ENCODE measurements around the gene CARNS1. TPM values are rescaled to one million over a fixed set of nuclear protein-coding genes. Genes with fewer than 3 reads are reported as not detected.

The CARNS1 gene
- total and polyA plus RNA-seq, 4 donors, result 0.38 to 9.3 (median 7.6) TPM

DNA sequence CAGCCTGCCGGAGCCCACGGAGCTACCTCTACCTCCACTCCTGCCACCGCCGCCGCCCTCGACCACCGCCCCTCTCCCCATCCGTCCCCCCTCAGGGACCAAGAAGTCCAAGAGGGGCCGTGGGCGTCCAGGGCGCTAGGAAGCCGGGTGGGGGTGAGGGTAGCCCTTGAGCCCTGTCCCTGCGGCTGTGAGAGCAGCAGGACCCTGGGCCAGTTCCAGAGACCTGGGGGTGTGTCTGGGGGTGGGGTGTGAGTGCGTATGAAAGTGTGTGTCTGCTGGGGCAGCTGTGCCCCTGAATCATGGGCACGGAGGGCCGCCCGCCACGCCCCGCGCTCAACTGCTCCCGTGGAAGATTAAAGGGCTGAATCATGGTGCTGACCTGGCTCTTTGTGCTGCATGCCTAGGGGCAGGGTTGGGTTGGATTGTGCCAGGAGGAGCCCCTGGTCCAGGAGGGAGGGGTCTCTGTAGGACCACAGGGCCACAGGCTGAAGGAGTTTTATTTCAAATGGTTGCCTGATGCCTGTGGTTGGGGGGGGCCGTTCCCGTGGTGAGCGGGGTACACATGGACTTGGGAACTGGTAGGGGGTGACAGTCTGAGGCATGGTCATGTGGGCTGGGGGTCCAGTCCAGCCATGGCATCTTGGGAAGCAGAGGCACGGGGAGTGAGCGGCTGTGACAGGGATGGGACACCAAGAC lies 19.7 kb downstream of the CARNS1 start:
- Histone ChIP-seq H3K4me3 (ENCODE audit: low read length in 2 of 2) (no peak overlapping the region), H3K9me3 (ENCODE audit: control insufficient read depth, low read length) (no peaks in the 10 kb centered on the region), H3K27ac (ENCODE audit: low read depth in 1 of 2, low read length in 2 of 2) (no peak overlapping the region), H3K27me3 (ENCODE audit: control insufficient read depth in 1 of 2, insufficient read depth in 2 of 2, low read length in 1 of 2) (no peaks in the 10 kb centered on the region), H3K4me1 (ENCODE audit: control insufficient read depth in 1 of 2, insufficient read depth in 2 of 2, low read length in 2 of 2) (no peaks in the 10 kb centered on the region), H3K36me3 (ENCODE audit: control insufficient read depth in 1 of 2, insufficient read depth in 2 of 2, low read length in 1 of 2) (peaks cover 0 to 2% of the 10 kb centered on the region in 2 donors)
- DNase-seq, result no peak
- intact Hi-C loops (cut with DNase I), result no loop called here
- no peak for ATAC-seq (ENCODE audit: low FRiP score)
- 85% methylated on average over 25 to 26 of the region's 26 CpGs for WGBS, 2 donors

DNA sequence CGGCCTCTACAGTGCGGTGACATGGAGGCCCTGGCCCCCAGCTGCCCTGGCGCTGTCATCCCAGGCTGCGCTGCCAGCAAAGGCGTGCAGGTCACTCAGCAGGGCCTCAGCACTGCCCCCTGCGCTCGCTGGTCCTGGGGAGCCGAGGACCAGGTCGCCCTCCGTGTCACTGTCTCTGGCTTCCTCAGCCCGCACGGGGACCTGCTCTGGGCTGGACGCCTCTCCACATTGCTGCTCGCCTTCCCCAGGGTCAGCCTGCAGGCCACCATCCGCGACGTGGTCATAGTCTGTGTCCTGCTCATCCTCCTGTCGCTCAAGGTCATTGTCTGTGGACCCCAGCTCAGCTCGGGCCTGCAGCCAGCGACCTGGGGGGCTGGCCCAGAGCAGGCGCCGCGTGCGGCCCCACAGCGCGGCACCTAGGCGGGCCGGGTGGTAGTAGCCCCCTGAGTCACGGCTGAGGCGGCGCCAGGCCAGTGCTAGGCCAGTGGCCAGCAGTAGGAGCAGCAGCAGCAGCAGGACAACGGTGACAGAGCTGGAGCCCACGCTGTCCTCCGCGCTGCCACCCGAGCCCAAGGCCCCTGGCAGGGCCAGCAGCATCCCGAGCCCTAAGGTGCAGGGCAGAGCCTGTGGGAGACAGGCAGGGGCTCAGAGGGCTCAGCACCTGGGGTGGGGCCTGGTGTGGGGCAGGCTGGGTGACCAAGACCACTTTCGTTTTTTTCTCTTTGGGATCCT lies 20.4 kb downstream of the CARNS1 start:
- no peaks in the 10 kb centered on the region for H3K9me3 ChIP-seq (ENCODE audit: control insufficient read depth, low read length)
- DNase-seq (no peak), ATAC-seq (ENCODE audit: low FRiP score) (no peak)
- no peak overlapping the region for H3K27ac ChIP-seq (ENCODE audit: low read depth in 1 of 2, low read length in 2 of 2)
- H3K4me1 ChIP-seq (ENCODE audit: control insufficient read depth in 1 of 2, insufficient read depth in 2 of 2, low read length in 2 of 2), result no peaks in the 10 kb centered on the region
- H3K36me3 ChIP-seq (ENCODE audit: control insufficient read depth in 1 of 2, insufficient read depth in 2 of 2, low read length in 1 of 2), result peaks cover 0 to 2% of the 10 kb centered on the region in 2 donors
- 84 to 87% methylated on average over 38 of the region's 38 CpGs for WGBS, 2 donors
- no peaks in the 10 kb centered on the region for H3K27me3 ChIP-seq (ENCODE audit: control insufficient read depth in 1 of 2, insufficient read depth in 2 of 2, low read length in 1 of 2)
- H3K4me3 ChIP-seq (ENCODE audit: low read length in 2 of 2), result no peak overlapping the region
- intact Hi-C loops (cut with DNase I), result no loop called here

DNA sequence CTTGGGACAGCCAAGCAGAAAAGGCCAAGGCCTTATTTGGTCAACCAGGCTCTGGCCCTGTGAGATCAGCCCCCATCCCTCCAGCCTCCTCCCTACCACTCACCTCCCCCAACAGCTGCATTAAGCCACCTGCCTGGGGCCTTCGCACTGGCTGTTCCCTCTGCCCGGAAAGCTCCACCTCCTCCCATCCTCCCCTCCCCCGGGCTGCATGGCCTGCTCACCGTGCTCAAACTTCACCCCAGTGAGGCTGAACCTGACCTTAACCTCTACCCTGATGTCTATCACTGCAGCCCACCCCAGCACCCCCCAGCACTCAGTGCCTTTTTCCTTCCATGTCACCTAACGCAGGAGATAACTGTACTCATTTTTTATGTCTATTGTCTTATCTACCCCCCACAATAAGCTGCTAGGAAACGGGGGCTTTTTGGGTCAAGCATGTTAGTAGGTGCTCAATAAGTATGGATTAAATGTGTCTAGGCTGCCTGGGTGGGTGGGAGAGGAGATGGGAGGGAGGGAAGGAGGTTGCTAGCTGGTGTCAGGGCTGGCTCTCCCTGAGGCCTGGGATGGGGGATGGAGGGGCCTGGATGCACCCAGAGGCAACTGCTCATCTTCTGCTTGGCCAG lies 21.1 kb downstream of the CARNS1 start:
- H3K4me1 ChIP-seq (ENCODE audit: control insufficient read depth in 1 of 2, insufficient read depth in 2 of 2, low read length in 2 of 2), result no peaks in the 10 kb centered on the region
- H3K27me3 ChIP-seq (ENCODE audit: control insufficient read depth in 1 of 2, insufficient read depth in 2 of 2, low read length in 1 of 2), result no peaks in the 10 kb centered on the region
- intact Hi-C loops (cut with DNase I), result no loop called here
- no peak overlapping the region for H3K27ac ChIP-seq (ENCODE audit: low read depth in 1 of 2, low read length in 2 of 2)
- H3K9me3 ChIP-seq (ENCODE audit: control insufficient read depth, low read length), result no peaks in the 10 kb centered on the region
- DNase-seq (no peak), ATAC-seq (ENCODE audit: low FRiP score) (no peak)
- H3K4me3 ChIP-seq (ENCODE audit: low read length in 2 of 2), result no peak overlapping the region
- H3K36me3 ChIP-seq (ENCODE audit: control insufficient read depth in 1 of 2, insufficient read depth in 2 of 2, low read length in 1 of 2), result peaks cover 0 to 2% of the 10 kb centered on the region in 2 donors
- WGBS, 2 donors, result 50 to 51% methylated on average over 6 of the region's 6 CpGs

DNA sequence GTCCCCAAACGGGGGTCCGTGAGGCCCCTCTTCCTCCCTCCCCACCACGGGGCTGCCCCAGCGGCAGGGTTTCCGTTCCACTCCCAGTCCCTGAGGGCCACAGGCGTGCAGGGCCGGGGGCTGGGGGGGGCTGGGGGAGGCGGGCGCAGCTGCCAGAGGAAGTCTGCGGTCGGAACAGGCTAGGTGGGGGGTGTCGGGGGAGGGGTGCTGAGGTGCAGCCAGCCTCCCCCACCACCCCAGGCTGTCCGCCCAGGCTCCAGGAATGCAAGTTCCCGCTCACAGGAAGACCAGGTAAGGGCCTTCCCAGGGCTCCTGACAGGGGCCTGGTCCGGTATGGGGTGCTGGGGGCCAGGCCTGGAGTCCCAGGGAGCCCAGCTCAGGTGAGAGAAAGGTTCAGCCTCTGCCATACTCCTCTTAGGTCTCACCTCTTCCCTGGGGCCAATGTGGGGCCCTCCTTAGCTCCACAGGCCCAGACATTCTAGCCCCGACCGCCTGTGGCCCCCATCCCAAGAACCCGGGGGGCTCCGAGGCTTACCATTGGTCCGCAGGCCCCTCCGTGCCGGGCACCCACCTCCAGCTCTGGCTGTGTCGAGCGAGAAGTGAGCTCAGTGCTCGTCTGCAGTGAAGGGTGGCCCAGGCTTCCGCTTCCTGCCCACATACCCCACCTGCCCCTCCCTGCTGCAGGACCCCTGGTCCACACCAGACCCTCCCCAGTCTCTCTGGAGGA lies 21.8 kb downstream of the CARNS1 start, which contains the start of gene PTPRCAP:
TSS of gene PTPRCAP (minus strand) at position 601 of the 727 bp plus-strand sequence. CDS start at position 538, 63 bp downstream.
- Histone ChIP-seq H3K9me3 (ENCODE audit: control insufficient read depth, low read length) (no peaks in the 10 kb centered on the region), H3K27me3 (ENCODE audit: control insufficient read depth in 1 of 2, insufficient read depth in 2 of 2, low read length in 1 of 2) (no peaks in the 10 kb centered on the region), H3K36me3 (ENCODE audit: control insufficient read depth in 1 of 2, insufficient read depth in 2 of 2, low read length in 1 of 2) (peaks cover 0 to 2% of the 10 kb centered on the region in 2 donors), H3K4me1 (ENCODE audit: control insufficient read depth in 1 of 2, insufficient read depth in 2 of 2, low read length in 2 of 2) (no peaks in the 10 kb centered on the region), H3K27ac (ENCODE audit: low read depth in 1 of 2, low read length in 2 of 2) (no peak within 1 kb of the TSS), H3K4me3 (ENCODE audit: low read length in 2 of 2) (no peak within 1 kb of the TSS)
- intact Hi-C loops (cut with DNase I), result no loop called here
- DNase-seq (peak in 1 of 2 donors; percentile 49), ATAC-seq (ENCODE audit: low FRiP score) (no peak)
- WGBS, 2 donors, result 68 to 75% methylated on average over 17 to 26 of the region's 26 CpGs

DNA sequence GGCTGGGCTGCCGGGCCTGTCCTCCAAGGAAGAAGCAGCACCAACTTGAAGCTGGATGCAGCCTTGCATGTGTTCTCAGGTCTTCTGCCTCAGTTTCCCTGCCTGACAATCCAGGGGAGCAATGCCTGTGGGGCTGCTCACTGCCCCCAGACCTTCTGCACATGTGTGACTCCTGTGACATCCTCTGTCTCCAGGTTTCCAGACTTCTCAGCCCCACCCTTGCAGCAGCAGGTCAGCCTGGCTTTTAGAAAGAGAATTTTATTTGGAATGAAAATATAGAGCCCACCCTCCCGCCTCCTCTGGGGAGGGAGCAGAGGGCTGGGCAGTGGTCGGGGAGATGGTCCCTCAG lies 22.3 kb downstream of the CARNS1 start:
- intact Hi-C loops (cut with DNase I), result no loop called here
- Histone ChIP-seq H3K36me3 (ENCODE audit: control insufficient read depth in 1 of 2, insufficient read depth in 2 of 2, low read length in 1 of 2) (peaks cover 0 to 2% of the 10 kb centered on the region in 2 donors), H3K4me3 (ENCODE audit: low read length in 2 of 2) (no peak overlapping the region), H3K9me3 (ENCODE audit: control insufficient read depth, low read length) (no peaks in the 10 kb centered on the region), H3K27me3 (ENCODE audit: control insufficient read depth in 1 of 2, insufficient read depth in 2 of 2, low read length in 1 of 2) (no peaks in the 10 kb centered on the region), H3K4me1 (ENCODE audit: control insufficient read depth in 1 of 2, insufficient read depth in 2 of 2, low read length in 2 of 2) (no peaks in the 10 kb centered on the region), H3K27ac (ENCODE audit: low read depth in 1 of 2, low read length in 2 of 2) (no peak overlapping the region)
- DNase-seq (no peak), ATAC-seq (ENCODE audit: low FRiP score) (no peak)
- 57 to 66% methylated on average over 3 of the region's 3 CpGs for WGBS, 2 donors

DNA sequence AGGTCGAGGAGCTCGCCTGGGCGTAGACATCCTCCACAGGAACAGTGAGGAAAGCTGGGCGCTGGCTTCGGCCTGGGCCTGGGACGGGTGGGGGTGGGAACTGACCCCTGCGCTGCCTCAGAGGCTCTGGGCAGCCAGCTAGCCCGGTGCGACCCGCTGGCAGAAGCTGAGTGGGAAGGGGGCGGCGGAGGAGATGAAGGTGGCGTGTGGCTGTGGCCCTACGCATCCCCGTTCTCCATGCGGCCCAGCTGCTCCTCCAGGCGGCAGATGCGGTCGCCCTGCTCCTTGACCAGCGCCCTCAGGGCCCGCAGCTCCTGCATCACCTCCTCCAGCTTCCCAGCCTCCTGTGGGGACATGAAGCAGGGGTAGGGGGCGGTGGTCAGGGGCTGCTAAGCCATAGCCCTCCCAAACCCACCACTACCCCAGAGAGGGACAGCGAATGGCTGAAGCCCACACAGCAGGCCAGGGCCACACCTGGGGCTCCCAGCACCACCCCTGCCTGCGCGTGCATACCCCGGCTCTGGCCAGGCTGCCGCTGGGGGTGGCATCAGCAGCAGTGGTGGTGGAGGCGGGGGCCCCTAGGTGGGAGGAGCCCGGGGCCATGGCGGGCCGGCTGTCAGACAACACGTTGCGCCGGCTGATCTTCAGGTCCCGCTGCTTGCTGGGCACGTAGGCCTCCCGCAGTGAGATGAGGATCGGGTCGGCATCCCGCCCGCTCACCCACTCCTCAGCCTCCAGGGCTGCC lies 22.9 kb downstream of the CARNS1 start:
- peak in 1 of 2 donors; percentile 63 for DNase-seq
- ATAC-seq (ENCODE audit: low FRiP score), result no peak
- WGBS, 2 donors, result 77 to 84% methylated on average over 34 to 41 of the region's 41 CpGs
- Histone ChIP-seq H3K4me1 (ENCODE audit: control insufficient read depth in 1 of 2, insufficient read depth in 2 of 2, low read length in 2 of 2) (no peaks in the 10 kb centered on the region), H3K4me3 (ENCODE audit: low read length in 2 of 2) (no peak overlapping the region), H3K27me3 (ENCODE audit: control insufficient read depth in 1 of 2, insufficient read depth in 2 of 2, low read length in 1 of 2) (no peaks in the 10 kb centered on the region), H3K9me3 (ENCODE audit: control insufficient read depth, low read length) (no peaks in the 10 kb centered on the region), H3K36me3 (ENCODE audit: control insufficient read depth in 1 of 2, insufficient read depth in 2 of 2, low read length in 1 of 2) (peaks cover 0 to 2% of the 10 kb centered on the region in 2 donors), H3K27ac (ENCODE audit: low read depth in 1 of 2, low read length in 2 of 2) (no peak overlapping the region)
- intact Hi-C loops (cut with DNase I), result no loop called here

DNA sequence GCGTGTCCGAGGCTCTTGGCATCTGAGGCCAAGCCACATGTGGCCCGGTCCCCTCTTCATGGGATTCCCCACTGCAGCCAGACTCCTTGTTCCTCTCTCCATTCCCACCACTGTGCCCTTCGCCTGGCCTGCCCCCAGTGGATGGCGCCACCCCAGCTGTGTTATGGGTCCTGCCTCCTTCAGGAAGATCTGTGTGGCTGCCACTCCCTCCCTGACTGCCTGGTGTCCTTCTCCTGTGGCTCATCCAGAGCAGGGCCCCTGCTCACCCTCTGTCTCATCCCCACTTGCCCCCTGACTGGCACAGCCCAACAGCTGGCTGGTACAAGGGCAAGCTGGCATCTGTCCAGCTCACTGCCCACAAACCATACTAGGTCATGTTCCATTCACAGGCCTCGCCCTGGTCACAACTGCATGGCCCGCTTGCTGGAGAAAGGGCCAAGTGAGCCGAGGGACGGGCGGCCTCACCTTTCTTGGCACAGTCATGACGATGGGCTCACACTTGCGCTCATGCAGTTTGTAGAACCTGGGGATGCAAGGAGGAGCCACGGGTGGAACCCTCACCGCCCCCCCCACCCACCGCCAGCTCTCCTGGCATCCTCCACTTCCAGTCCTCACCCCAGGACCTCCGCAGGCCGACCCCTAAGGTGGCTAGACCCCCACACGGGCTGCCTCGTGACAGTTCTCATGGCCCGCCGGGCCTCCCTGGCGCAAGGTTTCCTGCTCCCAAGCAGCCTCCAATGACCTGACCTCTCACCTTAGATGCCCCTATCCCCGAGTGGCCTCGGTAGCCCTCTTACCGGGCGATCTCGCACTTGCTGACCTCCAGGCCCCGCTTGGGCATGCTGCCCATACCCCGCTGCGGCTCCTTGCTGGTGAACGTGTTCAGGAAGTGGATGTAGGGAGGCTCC lies 24.1 kb downstream of the CARNS1 start:
- Histone ChIP-seq H3K4me1 (ENCODE audit: control insufficient read depth in 1 of 2, insufficient read depth in 2 of 2, low read length in 2 of 2) (no peaks in the 10 kb centered on the region), H3K27me3 (ENCODE audit: control insufficient read depth in 1 of 2, insufficient read depth in 2 of 2, low read length in 1 of 2) (no peaks in the 10 kb centered on the region), H3K4me3 (ENCODE audit: low read length in 2 of 2) (no peak overlapping the region), H3K36me3 (ENCODE audit: control insufficient read depth in 1 of 2, insufficient read depth in 2 of 2, low read length in 1 of 2) (peaks cover 0 to under 1% of the 10 kb centered on the region in 2 donors), H3K27ac (ENCODE audit: low read depth in 1 of 2, low read length in 2 of 2) (no peak overlapping the region), H3K9me3 (ENCODE audit: control insufficient read depth, low read length) (no peaks in the 10 kb centered on the region)
- peak in 1 of 2 donors; percentile 82 for DNase-seq
- ATAC-seq (ENCODE audit: low FRiP score), result no peak
- intact Hi-C loops (cut with DNase I), result no loop called here
- 70 to 71% methylated on average over 31 of the region's 31 CpGs for WGBS, 2 donors

Data from aorta (tissue), 5 donors.